Activated T-helper 1 cell treated with anti-CD3 and anti-CD28 coated beads, Interleukin-12 subunit alpha, Interleukin-12 subunit beta, Interleukin-2, Interleukin-4 antibody, amounts not matched to agents 30 ng/mL and 10 ng/mL and 1 ng/mL, durations not matched to agents 14 hours and 24 hours and 36 hours (primary cell): ENCODE measurements around the gene KIF5C. TPM values are rescaled to one million over a fixed set of nuclear protein-coding genes. Genes with fewer than 3 reads are reported as not detected.

Experiments
- DNase-seq: peaks from one replicate; pipeline ENCODE4 v3.0.0; 2021; ENCODE audit warnings: low spot score
- H3K27ac Mint-ChIP-seq: one replicate; pipeline ENCODE4 v1.8.0; 2021; ENCODE audit warnings: mild to moderate bottlenecking, mixed read lengths
- H3K27me3 Mint-ChIP-seq: one replicate; pipeline ENCODE4 v1.8.0; 2022; ENCODE audit warnings: mild to moderate bottlenecking, moderate library complexity, mixed read lengths; ENCODE audit not compliant: insufficient read depth
- H3K36me3 Mint-ChIP-seq: one replicate; pipeline ENCODE4 v1.8.0; 2021; ENCODE audit warnings: low read depth, mixed read lengths
- H3K4me1 Mint-ChIP-seq: one replicate; pipeline ENCODE4 v1.8.0; 2021; ENCODE audit warnings: low read depth, mixed read lengths
- H3K4me3 Mint-ChIP-seq: one replicate; pipeline ENCODE4 v1.8.0; 2021; ENCODE audit warnings: mild to moderate bottlenecking, moderate library complexity, mixed read lengths
- H3K9me3 Mint-ChIP-seq: one replicate; pipeline ENCODE4 v1.8.0; 2021; ENCODE audit warnings: mixed read lengths
- intact Hi-C: fragments of 100-400 bp; cut with micrococcal nuclease; formaldehyde crosslinking; loops from one replicate; pipeline ENCODE4 v1.15.1; 2024
- total RNA-seq: library from RNA; stranded (reverse); gene quantifications from 2 replicates; pipeline ENCODE4 v1.2.3, GENCODE V29; 2022

KIF5C gene
- total RNA-seq, 1 donor from 2014 or later: 17.9 TPM

- H3K4me3 Mint-ChIP-seq: no peak overlapping the region
- intact Hi-C loops: no loop called here
- no peak overlapping the region for H3K27ac Mint-ChIP-seq
- H3K4me1 Mint-ChIP-seq: no peaks in the 10 kb centered on the region
- no peaks in the 10 kb centered on the region for H3K9me3 Mint-ChIP-seq
- DNase-seq: no peak
- H3K27me3 Mint-ChIP-seq: no peaks in the 10 kb centered on the region
- peaks cover 16% of the 10 kb centered on the region for H3K36me3 Mint-ChIP-seq
Observed at GRCh38 chr2:148960483-148960882, 85.5 kb downstream of the KIF5C start.

- Mint-ChIP-seq H3K27me3 (no peaks in the 10 kb centered on the region), H3K4me1 (no peaks in the 10 kb centered on the region), H3K4me3 (no peak overlapping the region), H3K9me3 (no peaks in the 10 kb centered on the region), H3K36me3 (peaks cover 12% of the 10 kb centered on the region), H3K27ac (no peak overlapping the region)
- intact Hi-C loops: no loop called here
- no peak for DNase-seq
Observed at GRCh38 chr2:148963461-148963860, 88.4 kb downstream of the KIF5C start.

GRCh38 chr2:148965623-148966437 lies 90.8 kb downstream of the KIF5C start:
- no peaks in the 10 kb centered on the region for H3K27me3 Mint-ChIP-seq
- H3K4me1 Mint-ChIP-seq: peaks cover 2% of the 10 kb centered on the region
- H3K36me3 Mint-ChIP-seq: peaks cover 12% of the 10 kb centered on the region
- DNase-seq: no peak
- no peak overlapping the region for H3K4me3 Mint-ChIP-seq
- no peak overlapping the region for H3K27ac Mint-ChIP-seq
- intact Hi-C loops: no loop called here
- H3K9me3 Mint-ChIP-seq: no peaks in the 10 kb centered on the region

GRCh38 chr2:148966438-148966758 lies 91.4 kb downstream of the KIF5C start:
- H3K27me3 Mint-ChIP-seq: no peaks in the 10 kb centered on the region
- H3K27ac Mint-ChIP-seq: no peak overlapping the region
- H3K9me3 Mint-ChIP-seq: no peaks in the 10 kb centered on the region
- peaks cover 10% of the 10 kb centered on the region for H3K36me3 Mint-ChIP-seq
- no peak for DNase-seq
- intact Hi-C loops: no loop called here
- H3K4me3 Mint-ChIP-seq: no peak overlapping the region
- H3K4me1 Mint-ChIP-seq: peaks cover 8% of the 10 kb centered on the region

- no peak for DNase-seq
- no peaks in the 10 kb centered on the region for H3K9me3 Mint-ChIP-seq
- intact Hi-C loops: no loop called here
- H3K4me3 Mint-ChIP-seq: no peak overlapping the region
- no peak overlapping the region for H3K27ac Mint-ChIP-seq
- peaks cover 11% of the 10 kb centered on the region for H3K4me1 Mint-ChIP-seq
- no peaks in the 10 kb centered on the region for H3K27me3 Mint-ChIP-seq
- H3K36me3 Mint-ChIP-seq: peaks cover 5% of the 10 kb centered on the region
Observed at GRCh38 chr2:148967056-148967455, 92.0 kb downstream of the KIF5C start.

GRCh38 chr2:148967578-148967977 lies 92.6 kb downstream of the KIF5C start:
- H3K4me1 Mint-ChIP-seq: peaks cover 11% of the 10 kb centered on the region
- H3K9me3 Mint-ChIP-seq: no peaks in the 10 kb centered on the region

GRCh38 chr2:148968301-148968700 lies 93.3 kb downstream of the KIF5C start:
- Mint-ChIP-seq H3K9me3 (no peaks in the 10 kb centered on the region), H3K27ac (no peak overlapping the region), H3K27me3 (no peaks in the 10 kb centered on the region), H3K4me1 (peaks cover 11% of the 10 kb centered on the region), H3K36me3 (peaks cover 8% of the 10 kb centered on the region), H3K4me3 (no peak overlapping the region)
- no peak for DNase-seq
- intact Hi-C loops: no loop called here

More at GRCh38 chr2:148967578-148967977, 92.6 kb downstream of the KIF5C start:
- H3K27ac Mint-ChIP-seq: no peak overlapping the region
- intact Hi-C loops: no loop called here
- no peaks in the 10 kb centered on the region for H3K27me3 Mint-ChIP-seq
- peaks cover 5% of the 10 kb centered on the region for H3K36me3 Mint-ChIP-seq
- H3K4me3 Mint-ChIP-seq: no peak overlapping the region
- DNase-seq: no peak

GRCh38 chr2:148968776-148969319 lies 93.8 kb downstream of the KIF5C start:
- Mint-ChIP-seq H3K9me3 (no peaks in the 10 kb centered on the region), H3K4me1 (peaks cover 11% of the 10 kb centered on the region), H3K27me3 (no peaks in the 10 kb centered on the region), H3K36me3 (peaks cover 12% of the 10 kb centered on the region), H3K4me3 (no peak overlapping the region), H3K27ac (no peak overlapping the region)
- intact Hi-C loops: no loop called here
- no peak for DNase-seq

GRCh38 chr2:148969659-148970061 lies 94.6 kb downstream of the KIF5C start:
- peaks cover 11% of the 10 kb centered on the region for H3K4me1 Mint-ChIP-seq
- intact Hi-C loops: no loop called here
- DNase-seq: no peak
- no peaks in the 10 kb centered on the region for H3K27me3 Mint-ChIP-seq
- H3K4me3 Mint-ChIP-seq: no peak overlapping the region
- H3K27ac Mint-ChIP-seq: no peak overlapping the region
- H3K9me3 Mint-ChIP-seq: no peaks in the 10 kb centered on the region
- H3K36me3 Mint-ChIP-seq: peaks cover 13% of the 10 kb centered on the region

- Mint-ChIP-seq H3K27me3 (no peaks in the 10 kb centered on the region), H3K36me3 (peaks cover 13% of the 10 kb centered on the region), H3K4me1 (peaks cover 11% of the 10 kb centered on the region), H3K9me3 (no peaks in the 10 kb centered on the region), H3K27ac (no peak overlapping the region), H3K4me3 (no peak overlapping the region)
- DNase-seq: no peak
- intact Hi-C loops: no loop called here
Observed at GRCh38 chr2:148970385-148970784, 95.4 kb downstream of the KIF5C start.

GRCh38 chr2:148971547-148971946 lies 96.5 kb downstream of the KIF5C start:
- H3K4me1 Mint-ChIP-seq: peaks cover 15% of the 10 kb centered on the region
- intact Hi-C loops: no loop called here
- DNase-seq: no peak
- H3K4me3 Mint-ChIP-seq: no peak overlapping the region
- H3K27ac Mint-ChIP-seq: no peak overlapping the region
- peaks cover 11% of the 10 kb centered on the region for H3K36me3 Mint-ChIP-seq
- H3K9me3 Mint-ChIP-seq: no peaks in the 10 kb centered on the region
- H3K27me3 Mint-ChIP-seq: no peaks in the 10 kb centered on the region

- H3K4me1 Mint-ChIP-seq: peaks cover 15% of the 10 kb centered on the region
- no peaks in the 10 kb centered on the region for H3K27me3 Mint-ChIP-seq
- no peak for DNase-seq
- intact Hi-C loops: no loop called here
- H3K36me3 Mint-ChIP-seq: peaks cover 11% of the 10 kb centered on the region
- no peak overlapping the region for H3K4me3 Mint-ChIP-seq
- no peaks in the 10 kb centered on the region for H3K9me3 Mint-ChIP-seq
- H3K27ac Mint-ChIP-seq: no peak overlapping the region
Observed at GRCh38 chr2:148974095-148974494, 99.1 kb downstream of the KIF5C start.

- H3K27me3 Mint-ChIP-seq: no peaks in the 10 kb centered on the region
- no peak for DNase-seq
- peaks cover 4% of the 10 kb centered on the region for H3K4me1 Mint-ChIP-seq
- H3K27ac Mint-ChIP-seq: no peak overlapping the region
- no peaks in the 10 kb centered on the region for H3K9me3 Mint-ChIP-seq
- H3K4me3 Mint-ChIP-seq: no peak overlapping the region
- intact Hi-C loops: no loop called here
- H3K36me3 Mint-ChIP-seq: peaks cover 14% of the 10 kb centered on the region
Observed at GRCh38 chr2:148978026-148978685, 103.1 kb downstream of the KIF5C start.
